Duodenal mucosa (tissue), 2 donors: ENCODE data around the gene AP1M1.

Experiments used
- H3K27ac ChIP-seq: one replicate; pipeline ENCODE4 v1.7.0; 2013; ENCODE audit warnings: low read depth, low read length
- H3K27me3 ChIP-seq, 2 donors: one replicate each; pipeline ENCODE4 v1.7.0; 2013; ENCODE audit warnings: low read length in 2 of 2, control low read depth in 1 of 2; ENCODE audit not compliant: insufficient read depth in 2 of 2, control insufficient read depth in 1 of 2
- H3K36me3 ChIP-seq, 2 donors: one replicate each; pipeline ENCODE4 v1.7.0; 2013; ENCODE audit warnings: low read length in 2 of 2, control low read depth in 1 of 2; ENCODE audit not compliant: insufficient read depth in 2 of 2, control insufficient read depth in 1 of 2
- H3K4me1 ChIP-seq, 2 donors: one replicate each; pipeline ENCODE4 v1.7.0; 2013; ENCODE audit warnings: low read length in 2 of 2, control low read depth in 1 of 2; ENCODE audit not compliant: insufficient read depth in 2 of 2, control insufficient read depth in 1 of 2
- H3K4me3 ChIP-seq, 2 donors: one replicate each; pipeline ENCODE4 v1.7.0; 2013; ENCODE audit warnings: low read length in 2 of 2, low read depth in 1 of 2
- H3K9ac ChIP-seq, 2 donors: one replicate each; pipeline ENCODE4 v1.7.0; 2013; ENCODE audit warnings: low read length in 2 of 2, low read depth in 1 of 2
- H3K9me3 ChIP-seq, 2 donors: one replicate each; pipeline ENCODE4 v1.7.0; 2013; ENCODE audit warnings: low read length in 2 of 2, control low read depth in 1 of 2; ENCODE audit not compliant: control insufficient read depth in 1 of 2

AP1M1 gene

GRCh38 chr19:16184665-16185122, 13.0 kb upstream of the AP1M1 start:
- Histone ChIP-seq H3K9me3 (no peaks in the 10 kb centered on the region), H3K4me1 (peaks cover 9 to 20% of the 10 kb centered on the region in 2 donors), H3K27me3 (no peaks in the 10 kb centered on the region), H3K9ac (peak overlapping the region; percentile 35 to 68), H3K4me3 (peak overlapping the region; percentile 85 to 86), H3K36me3 (peaks cover 15 to 24% of the 10 kb centered on the region in 2 donors), H3K27ac (no peak overlapping the region)

GRCh38 chr19:16185123-16185767, 12.5 kb upstream of the AP1M1 start, which contains the start of gene FAM32A:
Gene FAM32A (plus strand): TSS chr19:16185410. CDS start chr19:16185443, 33 bp downstream.
- H3K4me1 ChIP-seq: peaks cover 9 to 20% of the 10 kb centered on the region in 2 donors

GRCh38 chr19:16185768-16186123, 12.0 kb upstream of the AP1M1 start:
- Histone ChIP-seq H3K9ac (peak overlapping the region; percentile 68 to 83), H3K4me3 (peak overlapping the region; percentile 85 to 86), H3K4me1 (peaks cover 9 to 20% of the 10 kb centered on the region in 2 donors), H3K27ac (no peak overlapping the region), H3K27me3 (no peaks in the 10 kb centered on the region), H3K36me3 (peaks cover 25 to 35% of the 10 kb centered on the region in 2 donors), H3K9me3 (no peaks in the 10 kb centered on the region)

More at GRCh38 chr19:16185123-16185767, 12.5 kb upstream of the AP1M1 start, which contains the start of gene FAM32A:
- Histone ChIP-seq H3K4me3 (peak within 1 kb of the TSS; percentile 85 to 86), H3K27ac (no peak within 1 kb of the TSS), H3K9ac (peak within 1 kb of the TSS; percentile 68 to 83), H3K27me3 (no peaks in the 10 kb centered on the region), H3K9me3 (no peaks in the 10 kb centered on the region), H3K36me3 (peaks cover 20 to 30% of the 10 kb centered on the region in 2 donors)

- Histone ChIP-seq H3K36me3 (peaks cover 38 to 50% of the 10 kb centered on the region in 2 donors), H3K4me1 (peaks cover 9 to 16% of the 10 kb centered on the region in 2 donors), H3K4me3 (no peak overlapping the region), H3K27ac (no peak overlapping the region), H3K9me3 (no peaks in the 10 kb centered on the region), H3K9ac (no peak overlapping the region), H3K27me3 (no peaks in the 10 kb centered on the region)
Measured at GRCh38 chr19:16188521-16188920, 9.2 kb upstream of the AP1M1 start.

GRCh38 chr19:16190198-16190597, 7.5 kb upstream of the AP1M1 start:
- Histone ChIP-seq H3K9me3 (no peaks in the 10 kb centered on the region), H3K36me3 (peaks cover 38 to 51% of the 10 kb centered on the region in 2 donors), H3K4me3 (no peak overlapping the region), H3K27ac (no peak overlapping the region), H3K27me3 (no peaks in the 10 kb centered on the region), H3K4me1 (peaks cover 9 to 14% of the 10 kb centered on the region in 2 donors), H3K9ac (no peak overlapping the region)

GRCh38 chr19:16190736-16191135, 7.0 kb upstream of the AP1M1 start:
- Histone ChIP-seq H3K27me3 (no peaks in the 10 kb centered on the region), H3K9ac (no peak overlapping the region), H3K27ac (no peak overlapping the region), H3K4me1 (peaks cover 9 to 15% of the 10 kb centered on the region in 2 donors), H3K4me3 (no peak overlapping the region), H3K36me3 (peaks cover 38 to 51% of the 10 kb centered on the region in 2 donors), H3K9me3 (no peaks in the 10 kb centered on the region)

- H3K9ac ChIP-seq: no peak overlapping the region
- peaks cover 9 to 10% of the 10 kb centered on the region in 2 donors for H3K4me1 ChIP-seq
- no peaks in the 10 kb centered on the region for H3K27me3 ChIP-seq
- no peak overlapping the region for H3K4me3 ChIP-seq
- H3K9me3 ChIP-seq: no peaks in the 10 kb centered on the region
- H3K27ac ChIP-seq: no peak overlapping the region
- peaks cover 38 to 51% of the 10 kb centered on the region in 2 donors for H3K36me3 ChIP-seq
Measured at GRCh38 chr19:16191216-16191908, 6.3 kb upstream of the AP1M1 start.

- Histone ChIP-seq H3K36me3 (peaks cover 30 to 39% of the 10 kb centered on the region in 2 donors), H3K4me1 (peaks cover 13 to 15% of the 10 kb centered on the region in 2 donors), H3K27ac (no peak overlapping the region), H3K27me3 (no peaks in the 10 kb centered on the region), H3K9ac (no peak overlapping the region), H3K4me3 (no peak overlapping the region), H3K9me3 (no peaks in the 10 kb centered on the region)
Measured at GRCh38 chr19:16193466-16193865, 4.2 kb upstream of the AP1M1 start.

- peaks cover 5 to 12% of the 10 kb centered on the region in 2 donors for H3K36me3 ChIP-seq
- H3K4me1 ChIP-seq: peaks cover 40 to 42% of the 10 kb centered on the region in 2 donors
- no peaks in the 10 kb centered on the region for H3K9me3 ChIP-seq
- H3K27ac ChIP-seq: peak overlapping the region; percentile 90
- peak overlapping the region; percentile 81 to 90 for H3K4me3 ChIP-seq
- no peaks in the 10 kb centered on the region for H3K27me3 ChIP-seq
- H3K9ac ChIP-seq: peak overlapping the region; percentile 63 to 87
Measured at GRCh38 chr19:16197188-16197621, 506 bp upstream of the AP1M1 start.

- Histone ChIP-seq H3K9ac (peak overlapping the region; percentile 63 to 87), H3K27me3 (no peaks in the 10 kb centered on the region), H3K27ac (peak overlapping the region; percentile 90), H3K4me3 (peak overlapping the region; percentile 81 to 90), H3K4me1 (peaks cover 40 to 42% of the 10 kb centered on the region in 2 donors), H3K36me3 (peaks cover 9 to 22% of the 10 kb centered on the region in 2 donors), H3K9me3 (no peaks in the 10 kb centered on the region)
Measured at GRCh38 chr19:16198370-16198651, 600 bp downstream of the AP1M1 start.
